ENCODE measurements around the gene KIF12.
"Not testable (repeated sequence)": the region's sequence is repeated elsewhere in the genome, so short reads cannot be mapped to it uniquely, and the experiment has no call there.

KIF12 gene

GRCh38 chr9:114061292-114061691, 37.8 kb downstream of the KIF12 start:
- DNase-seq, result no peak

- DNase-seq, result no peak
These were observed 38.4 kb downstream of the KIF12 start for GRCh38 chr9:114060711-114061110.

GRCh38 chr9:114060070-114060469, 39.0 kb downstream of the KIF12 start:
- DNase-seq, result no peak

- no peak for DNase-seq
These were observed 39.9 kb downstream of the KIF12 start for GRCh38 chr9:114059047-114059803.

GRCh38 chr9:114058688-114059046, 40.4 kb downstream of the KIF12 start:
- DNase-seq, result no peak

- no peak for DNase-seq
These were observed 41.8 kb downstream of the KIF12 start for GRCh38 chr9:114057161-114057885.

GRCh38 chr9:114056527-114056926, 42.6 kb downstream of the KIF12 start:
- DNase-seq, result no peak

- no peak for DNase-seq
These were observed 43.2 kb downstream of the KIF12 start for GRCh38 chr9:114055894-114056293.

GRCh38 chr9:114055061-114055460, 44.0 kb downstream of the KIF12 start:
- no peak for DNase-seq

GRCh38 chr9:114054191-114054690, 44.9 kb downstream of the KIF12 start:
- DNase-seq, result no peak

- DNase-seq, result no peak
These were observed 45.7 kb downstream of the KIF12 start for GRCh38 chr9:114053246-114054005.

- DNase-seq, result no peak
These were observed 47.4 kb downstream of the KIF12 start for GRCh38 chr9:114051706-114052105.

- no peak for DNase-seq
These were observed 47.8 kb downstream of the KIF12 start for GRCh38 chr9:114051281-114051680.

GRCh38 chr9:114050646-114051045, 48.4 kb downstream of the KIF12 start:
- DNase-seq, result no peak

- DNase-seq, result no peak
These were observed 48.9 kb downstream of the KIF12 start for GRCh38 chr9:114050226-114050568.

- DNase-seq, result no peak
These were observed 49.5 kb downstream of the KIF12 start for GRCh38 chr9:114049441-114050225.

GRCh38 chr9:114048533-114049415, 50.3 kb downstream of the KIF12 start:
- DNase-seq, result no peak

- no peak for DNase-seq
These were observed 51.4 kb downstream of the KIF12 start for GRCh38 chr9:114047717-114048116.

GRCh38 chr9:114046875-114047274, 52.2 kb downstream of the KIF12 start:
- DNase-seq, result no peak

GRCh38 chr9:114046237-114046755, 52.8 kb downstream of the KIF12 start:
- no peak for DNase-seq

GRCh38 chr9:114043660-114044059, 55.4 kb downstream of the KIF12 start:
- DNase-seq, result not testable (repeated sequence)

All from CD4-positive, alpha-beta T cell treated with Interferon gamma for 1 hour (primary cell).